H9 (cell line): ENCODE data around the gene TANK. TPM values are rescaled to one million over a fixed set of nuclear protein-coding genes. Genes with fewer than 3 reads are reported as not detected.

Experiments used
- DNase-seq: peaks from one replicate; pipeline ENCODE4 v3.0.0-alpha.2; 2017
- H2AFZ ChIP-seq: one replicate; pipeline ENCODE4 v1.6.1; 2013; ENCODE audit warnings: mild to moderate bottlenecking, low read length, control low read depth, moderate library complexity
- H2AK5ac ChIP-seq: 2 replicates; pipeline ENCODE4 v1.6.1; 2013; ENCODE audit warnings: low read length, control low read depth, mixed read lengths; ENCODE audit not compliant: insufficient read length
- H2BK120ac ChIP-seq: one replicate; pipeline ENCODE4 v1.6.1; 2013; ENCODE audit warnings: low read depth, mild to moderate bottlenecking, low read length, control low read depth, inconsistent platforms; ENCODE audit not compliant: poor library complexity, severe bottlenecking
- H2BK12ac ChIP-seq: 2 replicates; pipeline ENCODE4 v1.6.1; 2013; ENCODE audit warnings: low read length, control low read depth, mixed read lengths, low read depth; ENCODE audit not compliant: insufficient read length
- H2BK15ac ChIP-seq: 2 replicates; pipeline ENCODE4 v1.6.1; 2013; ENCODE audit warnings: low read depth, low read length, control low read depth
- H2BK20ac ChIP-seq: one replicate; pipeline ENCODE4 v1.6.1; 2013; ENCODE audit warnings: low read depth, mild to moderate bottlenecking, low read length, control low read depth, inconsistent platforms; ENCODE audit not compliant: poor library complexity, severe bottlenecking
- H2BK5ac ChIP-seq: 2 replicates; pipeline ENCODE4 v1.6.1; 2013; ENCODE audit warnings: low read length, control low read depth, mixed read lengths; ENCODE audit not compliant: insufficient read length
- H3K14ac ChIP-seq: 2 replicates; pipeline ENCODE4 v1.6.1; 2013; ENCODE audit warnings: low read length, control low read depth; ENCODE audit not compliant: insufficient read depth
- H3K18ac ChIP-seq: 2 replicates; pipeline ENCODE4 v1.6.1; 2013; ENCODE audit warnings: low read depth, mild to moderate bottlenecking, mixed read lengths, low read length, control low read depth; ENCODE audit not compliant: insufficient read length
- H3K23ac ChIP-seq: 2 replicates; pipeline ENCODE4 v1.6.1; 2013; ENCODE audit warnings: low read length, control low read depth, mixed read lengths, low read depth; ENCODE audit not compliant: insufficient read length
- H3K23me2 ChIP-seq: 2 replicates; pipeline ENCODE4 v1.6.1; 2013; ENCODE audit warnings: low read depth, mild to moderate bottlenecking, mixed read lengths, low read length, control low read depth; ENCODE audit not compliant: insufficient read length, poor library complexity, severe bottlenecking
- H3K27ac ChIP-seq: 2 replicates; pipeline ENCODE4 v1.5.1; 2013; ENCODE audit warnings: low read length, control low read depth, mixed read lengths, low read depth; ENCODE audit not compliant: insufficient read length
- H3K27me3 ChIP-seq: 2 replicates; pipeline ENCODE4 v1.6.1; 2013; ENCODE audit warnings: low read length, control low read depth, inconsistent platforms; ENCODE audit not compliant: insufficient read depth
- H3K4ac ChIP-seq: 2 replicates; pipeline ENCODE4 v1.6.1; 2013; ENCODE audit warnings: low read depth, mild to moderate bottlenecking, control low read depth, inconsistent platforms, low read length, moderate library complexity
- H3K4me1 ChIP-seq: 2 replicates; pipeline ENCODE4 v1.6.1; 2013; ENCODE audit warnings: low read length, control low read depth, inconsistent platforms; ENCODE audit not compliant: insufficient read depth
- H3K4me2 ChIP-seq: 2 replicates; pipeline ENCODE4 v1.6.1; 2013; ENCODE audit warnings: low read length, control low read depth, mixed read lengths; ENCODE audit not compliant: insufficient read length, insufficient read depth
- H3K56ac ChIP-seq: 2 replicates; pipeline ENCODE4 v1.6.1; 2013; ENCODE audit warnings: low read depth, mild to moderate bottlenecking, mixed read lengths, low read length, control low read depth; ENCODE audit not compliant: insufficient read length
- H3K79me1 ChIP-seq: 2 replicates; pipeline ENCODE4 v1.6.1; 2013; ENCODE audit warnings: low read depth, mild to moderate bottlenecking, moderate library complexity, low read length, control low read depth, inconsistent platforms; ENCODE audit not compliant: insufficient read depth, poor library complexity, severe bottlenecking
- H3K79me2 ChIP-seq: 2 replicates; pipeline ENCODE4 v1.6.1; 2013; ENCODE audit warnings: low read length, control low read depth, inconsistent platforms; ENCODE audit not compliant: insufficient read depth
- H3K9ac ChIP-seq: 2 replicates; pipeline ENCODE4 v1.6.1; 2013; ENCODE audit warnings: low read length, control low read depth, mixed read lengths; ENCODE audit not compliant: insufficient read length; ENCODE audit errors: extremely low read depth
- H3K9me3 ChIP-seq: one replicate; pipeline ENCODE4 v1.6.1; 2013; ENCODE audit warnings: low read depth, low read length, inconsistent platforms; ENCODE audit not compliant: control insufficient read depth
- H3T11ph ChIP-seq: one replicate; pipeline ENCODE4 v1.6.1; 2013; ENCODE audit warnings: mild to moderate bottlenecking, low read length, control low read depth, inconsistent platforms
- H4K20me1 ChIP-seq: one replicate; pipeline ENCODE4 v1.6.1; 2013; ENCODE audit not compliant: control insufficient read depth, insufficient read length, insufficient read depth
- H4K5ac ChIP-seq: 2 replicates; pipeline ENCODE4 v1.6.1; 2013; ENCODE audit warnings: low read depth, mild to moderate bottlenecking, mixed read lengths, low read length, control low read depth; ENCODE audit not compliant: insufficient read length
- H4K8ac ChIP-seq: replicated peaks from 2 replicates; pipeline ENCODE4 v1.6.1; 2013; ENCODE audit warnings: low read length, control low read depth, mixed read lengths, low read depth; ENCODE audit not compliant: insufficient read length
- H4K91ac ChIP-seq: 2 replicates; pipeline ENCODE4 v1.6.1; 2013; ENCODE audit warnings: low read depth, mild to moderate bottlenecking, moderate library complexity, mixed read lengths, low read length, control low read depth; ENCODE audit not compliant: insufficient read length
- H3K27ac Mint-ChIP-seq, 3 experiments: 2 replicates in 2 of 3; 3 replicates in 1 of 3; pipeline ENCODE4 v1.8.0; 2020 to 2021; ENCODE audit warnings: mixed read lengths in 3 of 3, mild to moderate bottlenecking in 1 of 3, moderate library complexity in 1 of 3
- H3K27me3 Mint-ChIP-seq: 2 replicates; pipeline ENCODE4 v1.8.0; 2021; ENCODE audit warnings: low read depth, mild to moderate bottlenecking, moderate library complexity, mixed read lengths
- H3K36me3 Mint-ChIP-seq, 3 experiments: 2 replicates in 2 of 3; 3 replicates in 1 of 3; pipeline ENCODE4 v1.8.0; 2020 to 2021; ENCODE audit warnings: low read depth in 3 of 3, mixed read lengths in 3 of 3; ENCODE audit not compliant: insufficient read depth in 1 of 3
- H3K4me1 Mint-ChIP-seq, 2 experiments: 2 replicates each; pipeline ENCODE4 v1.8.0; 2020; ENCODE audit warnings: mixed read lengths in 2 of 2
- H3K4me3 Mint-ChIP-seq, 2 experiments: 2 replicates in 1 of 2; 3 replicates in 1 of 2; pipeline ENCODE4 v1.8.0; 2020 to 2021; ENCODE audit warnings: mild to moderate bottlenecking in 2 of 2, mixed read lengths in 2 of 2, moderate library complexity in 1 of 2
- H3K9me3 Mint-ChIP-seq, 2 experiments: 2 replicates in 1 of 2; 3 replicates in 1 of 2; pipeline ENCODE4 v1.8.0; 2020; ENCODE audit warnings: mild to moderate bottlenecking in 2 of 2, mixed read lengths in 2 of 2, moderate library complexity in 1 of 2
- WGBS: extraction: QIAGEN DNeasy Blood & Tissue Kit; methylation state at CpG from one replicate; pipeline ENCODE4 v1.1.7; 2013; ENCODE audit warnings: missing lambda C conversion rate, low lambda C conversion rate, mixed read lengths; ENCODE audit not compliant: insufficient read length; ENCODE audit errors: extremely low coverage; 5-methylcytosine and 5-hydroxymethylcytosine counted together
- total RNA-seq: library from RNA; stranded (reverse); gene quantifications from 2 replicates; pipeline ENCODE4 v1.2.1, GENCODE V29; 2021
- TF ChIP-seq, protein P1 (sequence below): fragments of 200-600 bp; sonication (generic); conservative IDR thresholded peaks from 3 replicates; pipeline ENCODE4 v1.8.0; 2021; ENCODE audit warnings: antibody characterized with exemption, mild to moderate bottlenecking

The TANK gene
- total RNA-seq, 1 experiment from 2014 or later, result 23.9 TPM

DNA sequence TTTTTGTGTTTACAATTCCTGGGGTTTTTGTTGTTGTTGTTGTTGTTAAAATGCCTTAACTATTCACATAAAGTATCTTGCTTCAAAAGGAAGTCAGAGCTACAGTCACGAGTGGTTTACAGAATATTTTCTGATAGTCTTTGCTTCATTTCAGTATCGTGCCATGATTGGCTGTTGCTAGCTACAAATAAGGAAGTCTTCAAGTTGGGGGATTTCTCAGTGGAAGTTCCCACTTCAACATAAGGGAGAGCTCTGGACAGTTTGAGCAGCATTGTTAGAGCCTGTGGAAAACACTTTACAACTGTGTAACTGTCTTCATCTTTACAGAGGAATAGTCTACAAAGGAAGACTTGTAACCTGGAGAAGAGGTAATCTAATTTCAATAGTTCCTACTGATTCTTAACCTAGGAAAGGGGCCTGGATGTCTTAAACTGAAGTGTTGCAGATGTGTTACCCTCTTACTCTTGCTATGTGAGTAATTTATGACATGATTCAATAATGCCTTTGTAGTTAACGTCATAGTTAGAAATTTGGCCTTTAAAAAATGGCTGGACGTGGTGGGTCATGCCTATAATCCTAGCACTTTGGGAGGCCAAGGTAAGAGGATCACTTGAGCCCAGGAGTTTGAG lies 23.4 kb upstream of the TANK start:
- H2BK120ac ChIP-seq, result no peak overlapping the region
- no peak overlapping the region for H3K9ac ChIP-seq
- Mint-ChIP-seq H3K4me3 (no peak overlapping the region), H3K9me3 (peaks cover 0 to 3% of the 10 kb centered on the region in 2 experiments; a peak in 3 of 5 replicates), H3K4me1 (peaks cover 21 to 22% of the 10 kb centered on the region in 2 experiments), H3K36me3 (peaks cover 0 to 3% (median 0%) of the 10 kb centered on the region in 3 experiments; a peak in 1 of 7 replicates), H3K27ac (peak overlapping the region in 2 of 3 experiments; percentile 22 to 23; a peak in 3 of 7 replicates), H3K27me3 (no peaks in the 10 kb centered on the region)
- no peak overlapping the region for H3K56ac ChIP-seq
- peak overlapping the region; percentile 32 for H2AFZ ChIP-seq
- no peak overlapping the region for H3K27ac ChIP-seq
- H4K20me1 ChIP-seq, result no peaks in the 10 kb centered on the region
- H2AK5ac ChIP-seq, result no peak overlapping the region
- H3K23me2 ChIP-seq, result no peaks in the 10 kb centered on the region
- WGBS, result no CpG with 5 or more reads among the region's 4 CpGs
- H4K91ac ChIP-seq, result no peak overlapping the region
- no peak overlapping the region for H4K5ac ChIP-seq
- no peaks in the 10 kb centered on the region for H3K79me1 ChIP-seq
- no peak overlapping the region for H3T11ph ChIP-seq
- no peak overlapping the region for H3K14ac ChIP-seq
- H4K8ac ChIP-seq, result no peak overlapping the region
- no peak overlapping the region for H2BK15ac ChIP-seq
- TF ChIP-seq, protein P1, sequence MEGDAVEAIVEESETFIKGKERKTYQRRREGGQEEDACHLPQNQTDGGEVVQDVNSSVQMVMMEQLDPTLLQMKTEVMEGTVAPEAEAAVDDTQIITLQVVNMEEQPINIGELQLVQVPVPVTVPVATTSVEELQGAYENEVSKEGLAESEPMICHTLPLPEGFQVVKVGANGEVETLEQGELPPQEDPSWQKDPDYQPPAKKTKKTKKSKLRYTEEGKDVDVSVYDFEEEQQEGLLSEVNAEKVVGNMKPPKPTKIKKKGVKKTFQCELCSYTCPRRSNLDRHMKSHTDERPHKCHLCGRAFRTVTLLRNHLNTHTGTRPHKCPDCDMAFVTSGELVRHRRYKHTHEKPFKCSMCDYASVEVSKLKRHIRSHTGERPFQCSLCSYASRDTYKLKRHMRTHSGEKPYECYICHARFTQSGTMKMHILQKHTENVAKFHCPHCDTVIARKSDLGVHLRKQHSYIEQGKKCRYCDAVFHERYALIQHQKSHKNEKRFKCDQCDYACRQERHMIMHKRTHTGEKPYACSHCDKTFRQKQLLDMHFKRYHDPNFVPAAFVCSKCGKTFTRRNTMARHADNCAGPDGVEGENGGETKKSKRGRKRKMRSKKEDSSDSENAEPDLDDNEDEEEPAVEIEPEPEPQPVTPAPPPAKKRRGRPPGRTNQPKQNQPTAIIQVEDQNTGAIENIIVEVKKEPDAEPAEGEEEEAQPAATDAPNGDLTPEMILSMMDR, result no peak
- H3K4me1 ChIP-seq, result no peaks in the 10 kb centered on the region
- no peaks in the 10 kb centered on the region for H3K9me3 ChIP-seq
- no peak overlapping the region for H3K23ac ChIP-seq
- H2BK20ac ChIP-seq, result no peak overlapping the region
- no peak overlapping the region for H3K18ac ChIP-seq
- no peak for DNase-seq
- H3K79me2 ChIP-seq, result no peaks in the 10 kb centered on the region
- H3K27me3 ChIP-seq, result no peaks in the 10 kb centered on the region
- no peak overlapping the region for H2BK12ac ChIP-seq
- no peak overlapping the region for H3K4me2 ChIP-seq
- H2BK5ac ChIP-seq, result no peak overlapping the region
- no peak overlapping the region for H3K4ac ChIP-seq
